ENCODE results near the gene FLRT1. TPM values are rescaled to one million over a fixed set of nuclear protein-coding genes. Genes with fewer than 3 reads are reported as not detected.
A peak's percentile ranks its signal among the peaks of the same experiment; 100 is the strongest.

Gene FLRT1
- total RNA-seq, 1 donor from 2014 or later = 3.7 TPM

DNA sequence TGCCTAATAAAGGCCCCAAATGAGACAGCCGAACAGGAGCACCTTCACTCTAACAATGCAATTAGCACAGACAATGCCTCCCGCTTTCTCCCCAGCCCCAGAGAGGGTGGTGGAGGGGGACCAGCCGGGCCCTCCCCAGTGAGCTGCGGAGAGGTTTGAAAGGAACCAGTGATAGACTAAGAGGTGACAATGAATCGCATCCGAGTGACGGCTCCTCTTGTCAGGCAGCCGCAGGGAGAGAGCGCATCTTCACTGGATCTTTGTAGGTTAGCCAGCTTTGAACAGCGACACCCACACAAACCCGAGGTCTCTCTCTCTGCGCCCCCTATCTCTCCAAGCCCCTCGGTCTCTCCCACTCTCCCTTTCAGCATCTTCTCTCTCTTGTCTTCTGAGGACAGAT is 28.0 kb downstream of the FLRT1 start:
- H3K27ac Mint-ChIP-seq (ENCODE audit: unreplicated experiment) = peak overlapping the region; percentile 36
- no peak overlapping the region for H3K4me3 Mint-ChIP-seq (ENCODE audit: unreplicated experiment)
- DNase-seq = no peak
- TF ChIP-seq, protein P1, sequence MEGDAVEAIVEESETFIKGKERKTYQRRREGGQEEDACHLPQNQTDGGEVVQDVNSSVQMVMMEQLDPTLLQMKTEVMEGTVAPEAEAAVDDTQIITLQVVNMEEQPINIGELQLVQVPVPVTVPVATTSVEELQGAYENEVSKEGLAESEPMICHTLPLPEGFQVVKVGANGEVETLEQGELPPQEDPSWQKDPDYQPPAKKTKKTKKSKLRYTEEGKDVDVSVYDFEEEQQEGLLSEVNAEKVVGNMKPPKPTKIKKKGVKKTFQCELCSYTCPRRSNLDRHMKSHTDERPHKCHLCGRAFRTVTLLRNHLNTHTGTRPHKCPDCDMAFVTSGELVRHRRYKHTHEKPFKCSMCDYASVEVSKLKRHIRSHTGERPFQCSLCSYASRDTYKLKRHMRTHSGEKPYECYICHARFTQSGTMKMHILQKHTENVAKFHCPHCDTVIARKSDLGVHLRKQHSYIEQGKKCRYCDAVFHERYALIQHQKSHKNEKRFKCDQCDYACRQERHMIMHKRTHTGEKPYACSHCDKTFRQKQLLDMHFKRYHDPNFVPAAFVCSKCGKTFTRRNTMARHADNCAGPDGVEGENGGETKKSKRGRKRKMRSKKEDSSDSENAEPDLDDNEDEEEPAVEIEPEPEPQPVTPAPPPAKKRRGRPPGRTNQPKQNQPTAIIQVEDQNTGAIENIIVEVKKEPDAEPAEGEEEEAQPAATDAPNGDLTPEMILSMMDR (IDR thresholded peaks at IDR 0.05; ENCODE audit: partially characterized antibody, unreplicated experiment) = no peak
- H3K4me1 Mint-ChIP-seq (ENCODE audit: low read depth, unreplicated experiment) = peaks cover 23% of the 10 kb centered on the region
- no peaks in the 10 kb centered on the region for H3K36me3 Mint-ChIP-seq (ENCODE audit: unreplicated experiment)
- peaks cover 12% of the 10 kb centered on the region for H3K9me3 Mint-ChIP-seq (ENCODE audit: unreplicated experiment)
- peaks cover 3% of the 10 kb centered on the region for H3K27me3 Mint-ChIP-seq (ENCODE audit: unreplicated experiment)

DNA sequence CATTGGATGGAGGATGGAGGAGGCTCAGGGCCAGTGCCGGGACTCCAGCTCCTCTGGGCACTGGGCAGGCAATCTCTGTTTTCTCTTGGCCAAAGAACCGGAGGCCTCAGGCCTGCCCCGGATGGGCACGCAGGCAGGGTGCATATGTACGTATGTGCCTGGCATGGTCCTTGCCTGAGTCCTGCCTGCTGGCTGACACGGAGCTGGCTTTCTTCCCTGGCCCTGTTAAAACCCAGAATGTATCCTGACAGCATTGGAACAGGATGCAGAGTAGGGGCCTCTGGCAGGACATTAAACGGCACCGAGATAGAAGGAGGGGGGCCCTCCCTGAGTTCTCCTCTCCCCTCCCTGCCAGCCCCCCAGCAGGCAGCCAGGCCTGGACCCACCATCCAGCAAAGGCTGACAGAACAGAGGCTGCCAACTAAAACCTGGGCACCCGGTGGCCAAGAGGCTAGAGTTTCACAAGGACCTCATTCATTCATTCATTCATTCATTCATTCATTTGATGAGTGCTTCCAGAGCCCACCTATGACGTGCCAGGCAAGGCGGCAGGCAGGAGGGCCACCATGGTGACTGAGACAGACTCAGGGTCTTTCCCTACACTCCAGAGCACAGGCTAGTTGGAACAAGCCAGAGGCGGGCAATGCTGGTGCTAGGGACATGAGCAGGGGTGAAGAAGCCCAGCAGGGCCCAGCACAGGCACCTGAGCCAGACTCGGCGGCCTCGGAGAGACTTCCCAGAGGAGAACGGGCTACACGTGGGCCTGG is 28.8 kb downstream of the FLRT1 start:
- Mint-ChIP-seq H3K4me3 (ENCODE audit: unreplicated experiment) (no peak overlapping the region), H3K4me1 (ENCODE audit: low read depth, unreplicated experiment) (peaks cover 19% of the 10 kb centered on the region), H3K9me3 (ENCODE audit: unreplicated experiment) (peaks cover 12% of the 10 kb centered on the region), H3K36me3 (ENCODE audit: unreplicated experiment) (no peaks in the 10 kb centered on the region), H3K27me3 (ENCODE audit: unreplicated experiment) (peaks cover 3% of the 10 kb centered on the region), H3K27ac (ENCODE audit: unreplicated experiment) (no peak overlapping the region)
- TF ChIP-seq, protein P1 (IDR thresholded peaks at IDR 0.05; ENCODE audit: partially characterized antibody, unreplicated experiment) = no peak
- no peak for DNase-seq

DNA sequence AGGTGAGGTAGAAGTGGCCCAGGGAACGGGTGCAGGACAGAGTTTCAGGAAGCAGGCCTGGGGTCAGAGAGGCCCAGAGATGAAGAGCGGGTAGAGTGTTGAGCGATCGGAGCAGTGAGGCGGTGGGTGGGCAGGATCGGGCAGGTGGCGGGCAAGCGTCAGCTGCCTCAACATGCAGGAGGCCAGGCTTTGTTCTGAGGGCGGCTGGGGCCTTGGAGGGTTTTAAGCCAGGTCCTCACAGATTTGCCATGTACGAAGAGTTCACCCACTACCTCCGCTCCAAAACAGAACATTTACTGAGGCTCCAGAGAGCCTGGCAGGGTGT is 29.4 kb downstream of the FLRT1 start:
- no peak for DNase-seq
- H3K27ac Mint-ChIP-seq (ENCODE audit: unreplicated experiment) = no peak overlapping the region
- no peak overlapping the region for H3K4me3 Mint-ChIP-seq (ENCODE audit: unreplicated experiment)
- H3K27me3 Mint-ChIP-seq (ENCODE audit: unreplicated experiment) = peaks cover 3% of the 10 kb centered on the region
- no peaks in the 10 kb centered on the region for H3K36me3 Mint-ChIP-seq (ENCODE audit: unreplicated experiment)
- TF ChIP-seq, protein P1 (IDR thresholded peaks at IDR 0.05; ENCODE audit: partially characterized antibody, unreplicated experiment) = no peak
- peaks cover 12% of the 10 kb centered on the region for H3K9me3 Mint-ChIP-seq (ENCODE audit: unreplicated experiment)
- H3K4me1 Mint-ChIP-seq (ENCODE audit: low read depth, unreplicated experiment) = peaks cover 19% of the 10 kb centered on the region

DNA sequence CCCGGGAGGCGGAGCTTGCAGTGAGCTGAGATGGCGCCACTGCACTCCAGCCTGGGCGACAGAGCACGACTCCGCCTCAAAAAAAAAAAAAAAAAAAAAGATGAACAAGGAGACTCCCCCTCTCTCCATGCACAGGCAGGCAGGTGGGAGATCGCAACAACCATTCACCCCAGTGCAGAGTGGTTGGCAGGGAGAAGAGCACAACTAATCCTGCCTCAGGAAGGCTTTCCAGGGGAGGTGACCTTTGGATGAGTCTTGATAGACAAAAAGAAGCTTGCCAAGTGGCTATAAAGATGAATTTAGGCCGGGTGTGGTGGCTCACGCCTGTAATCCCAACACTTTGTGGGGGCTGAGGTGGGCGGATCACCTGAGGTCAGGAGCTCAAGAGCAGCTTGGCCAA is 30.0 kb downstream of the FLRT1 start:
- H3K9me3 Mint-ChIP-seq (ENCODE audit: unreplicated experiment) = peaks cover 10% of the 10 kb centered on the region
- no peak for DNase-seq
- TF ChIP-seq, protein P1 (IDR thresholded peaks at IDR 0.05; ENCODE audit: partially characterized antibody, unreplicated experiment) = no peak
- no peaks in the 10 kb centered on the region for H3K36me3 Mint-ChIP-seq (ENCODE audit: unreplicated experiment)
- no peak overlapping the region for H3K27ac Mint-ChIP-seq (ENCODE audit: unreplicated experiment)
- peaks cover 24% of the 10 kb centered on the region for H3K4me1 Mint-ChIP-seq (ENCODE audit: low read depth, unreplicated experiment)
- H3K4me3 Mint-ChIP-seq (ENCODE audit: unreplicated experiment) = no peak overlapping the region
- H3K27me3 Mint-ChIP-seq (ENCODE audit: unreplicated experiment) = peaks cover 3% of the 10 kb centered on the region

DNA sequence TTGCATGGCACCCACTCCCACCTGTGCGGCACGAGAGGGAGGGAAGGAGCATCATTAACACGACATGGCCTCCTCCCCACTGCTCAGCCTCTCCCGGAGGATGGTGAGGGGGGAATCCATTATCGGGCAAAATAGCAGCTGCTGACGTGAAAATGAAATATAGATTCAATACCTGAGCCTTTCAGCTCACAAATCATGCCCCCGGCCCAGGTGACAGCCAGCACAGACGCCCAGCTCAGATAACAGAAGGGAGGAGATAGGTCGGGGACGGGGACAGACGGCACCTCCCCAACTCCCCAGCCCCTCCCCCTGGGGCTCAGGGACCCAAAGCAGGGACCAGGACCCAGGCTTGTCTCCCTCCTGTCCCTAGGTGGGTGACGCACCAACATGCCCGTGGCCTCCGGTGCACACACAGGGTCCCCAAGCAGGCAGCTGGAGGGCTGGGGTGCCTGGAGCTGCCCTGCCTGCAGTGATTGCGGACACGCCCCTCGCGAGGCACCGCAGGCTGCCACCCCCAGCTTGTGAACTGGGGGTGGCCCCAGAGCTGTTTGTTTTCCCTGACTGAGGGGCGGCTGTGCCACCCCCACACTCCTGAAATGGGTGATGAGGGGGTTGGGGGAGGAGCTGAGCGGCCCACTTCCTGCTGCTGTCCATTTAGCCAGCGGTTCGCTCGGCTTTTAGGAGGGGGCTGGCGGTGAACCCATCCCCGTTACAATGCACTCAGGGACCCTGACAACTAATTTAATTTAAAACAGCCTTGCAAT is 31.7 kb downstream of the FLRT1 start:
- DNase-seq = no peak
- peaks cover 3% of the 10 kb centered on the region for H3K27me3 Mint-ChIP-seq (ENCODE audit: unreplicated experiment)

More for the DNA sequence above, 31.7 kb downstream of the FLRT1 start:
- no peaks in the 10 kb centered on the region for H3K36me3 Mint-ChIP-seq (ENCODE audit: unreplicated experiment)
- H3K4me1 Mint-ChIP-seq (ENCODE audit: low read depth, unreplicated experiment) = peaks cover 21% of the 10 kb centered on the region
- peaks cover 7% of the 10 kb centered on the region for H3K9me3 Mint-ChIP-seq (ENCODE audit: unreplicated experiment)
- no peak overlapping the region for H3K4me3 Mint-ChIP-seq (ENCODE audit: unreplicated experiment)
- TF ChIP-seq, protein P1 (IDR thresholded peaks at IDR 0.05; ENCODE audit: partially characterized antibody, unreplicated experiment) = no peak
- H3K27ac Mint-ChIP-seq (ENCODE audit: unreplicated experiment) = no peak overlapping the region

Measured in glutamatergic neuron (in vitro differentiated cells).